ENCODE results near the gene CATSPER4. TPM values are rescaled to one million over a fixed set of nuclear protein-coding genes. Genes with fewer than 3 reads are reported as not detected.
A peak's percentile ranks its signal among the peaks of the same experiment; 100 is the strongest.

The CATSPER4 gene
- 0.20 TPM in 1 of 2 replicates, not detected in the other for total RNA-seq (2022)
- Bru-seq, nascent RNA = percentile 6 among the genes with signal in this experiment
- not detected for BruChase-seq, experiment 1, labeled RNA remaining after a 2-hour chase
- BruChase-seq, experiment 2, labeled RNA remaining after a 6-hour chase = percentile 7 among the genes with signal in this experiment
- long read RNA-seq = 0 reads

- H3K27me3 Mint-ChIP-seq (ENCODE audit: insufficient read depth, unreplicated experiment) = no peaks in the 10 kb centered on the region
- peaks cover 2% of the 10 kb centered on the region for H3K36me3 Mint-ChIP-seq (ENCODE audit: insufficient read depth, unreplicated experiment)
- POLR2A ChIA-PET = no interaction called here
- H3K4me3 Mint-ChIP-seq (ENCODE audit: unreplicated experiment) = no peak within 1 kb of the TSS
- peak; percentile 60 to 68 for DNase-seq
- H3K9me3 ChIP-seq = no peaks in the 10 kb centered on the region
- no peaks in the 10 kb centered on the region for H3K27me3 ChIP-seq (replicated peaks; ENCODE audit: control insufficient read depth, insufficient read depth, low read length)
- H3K4me1 ChIP-seq = no peaks in the 10 kb centered on the region
- intact Hi-C loops (cut with micrococcal nuclease; ENCODE audit: unreplicated experiment) = loop anchor here (5.0 kb wide), 1 partner anchor 42 kb away; the partner anchor contains the start of gene CEP85
- no TSS peak for BruUV-seq (replicated peaks)
- CTCF ChIA-PET = interaction anchor here (0.6 to 2.9 kb wide), 9 partner anchors 13 to 168 kb away, joined by 3 to 36 read pairs (median 3); partner anchors contain the start of genes CEP85, CNKSR1 and ZNF593
- H3K4me3 ChIP-seq (ENCODE audit: low read depth, low read length) = no peak within 1 kb of the TSS
- H3K4me1 Mint-ChIP-seq (ENCODE audit: low read depth, unreplicated experiment) = peaks cover 14% of the 10 kb centered on the region
- no peaks in the 10 kb centered on the region; the same call in 1 of the 2 replicates for H3K36me3 ChIP-seq (ENCODE audit: control insufficient read depth, insufficient read depth, low read length)
- H3K9me3 Mint-ChIP-seq (ENCODE audit: unreplicated experiment) = no peaks in the 10 kb centered on the region
- TF ChIP-seq CTCF (IDR thresholded peaks at IDR 0.05; ENCODE audit: insufficient read depth in 1 of 2, low read depth in 1 of 2, low read length in 1 of 2, severe bottlenecking in 1 of 2, unreplicated experiment in 1 of 2) = peak; percentile 26 to 43
- H3K27ac Mint-ChIP-seq (ENCODE audit: unreplicated experiment) = no peak within 1 kb of the TSS
Measured at GRCh38 chr1:26190373-26190987, at the start of gene CATSPER4. CATSPER4 (plus strand) TSS chr1:26190602; CDS start chr1:26190628, 26 bp downstream.

DNA sequence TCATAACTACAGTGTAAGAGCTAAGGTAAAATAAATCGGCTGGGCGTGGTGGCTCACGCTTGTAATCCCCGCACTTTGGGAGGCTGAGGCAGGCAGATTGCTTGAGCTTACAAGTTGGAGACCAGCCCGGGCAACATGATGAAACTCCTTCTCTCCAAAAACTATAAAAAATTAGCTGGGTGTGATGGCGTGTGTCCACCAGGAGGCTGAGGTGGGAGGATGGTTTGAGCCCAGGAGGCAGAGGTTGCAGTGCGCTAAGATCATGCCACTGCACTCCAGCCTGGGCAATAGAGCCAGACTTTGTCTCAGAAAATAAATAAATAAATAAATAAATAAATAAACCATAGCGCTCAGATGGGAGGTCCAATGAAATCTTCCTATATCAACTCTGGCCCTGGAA, 48.2 kb upstream of the CATSPER4 start:
- BruUV-seq (replicated peaks) = no TSS peak
- H3K4me1 Mint-ChIP-seq (ENCODE audit: low read depth, unreplicated experiment) = no peaks in the 10 kb centered on the region

More for the DNA sequence above, 48.2 kb upstream of the CATSPER4 start:
- H3K4me3 Mint-ChIP-seq (ENCODE audit: unreplicated experiment) = no peak overlapping the region
- no peaks in the 10 kb centered on the region for H3K27me3 Mint-ChIP-seq (ENCODE audit: insufficient read depth, unreplicated experiment)
- no peak for TF ChIP-seq CTCF (IDR thresholded peaks at IDR 0.05; ENCODE audit: insufficient read depth in 1 of 2, low read depth in 1 of 2, low read length in 1 of 2, severe bottlenecking in 1 of 2, unreplicated experiment in 1 of 2)
- Histone ChIP-seq H3K4me3 (ENCODE audit: low read depth, low read length) (no peak overlapping the region), H3K9me3 (no peaks in the 10 kb centered on the region), H3K4me1 (no peaks in the 10 kb centered on the region), H3K27me3 (replicated peaks; ENCODE audit: control insufficient read depth, insufficient read depth, low read length) (no peaks in the 10 kb centered on the region), H3K36me3 (ENCODE audit: control insufficient read depth, insufficient read depth, low read length) (no peaks in the 10 kb centered on the region)
- H3K9me3 Mint-ChIP-seq (ENCODE audit: unreplicated experiment) = no peaks in the 10 kb centered on the region
- no peaks in the 10 kb centered on the region for H3K36me3 Mint-ChIP-seq (ENCODE audit: insufficient read depth, unreplicated experiment)
- ChIA-PET POLR2A (no interaction called here), CTCF (interaction anchor here (0.6 to 1.5 kb wide), 4 partner anchors 41 to 1651 kb away, joined by 3 to 4 read pairs (median 3); no protein-coding TSS in a partner anchor)
- no peak for DNase-seq
- H3K27ac Mint-ChIP-seq (ENCODE audit: unreplicated experiment) = no peak overlapping the region
- intact Hi-C loops (cut with micrococcal nuclease; ENCODE audit: unreplicated experiment) = no loop called here

Data from Caco-2 (cell line).